ENCODE results near the gene CAST. TPM values are rescaled to one million over a fixed set of nuclear protein-coding genes. Genes with fewer than 3 reads are reported as not detected.

CAST gene
- total and polyA plus RNA-seq, 7 experiments from 2014 or later: 31.1 to 298 (median 114) TPM

DNA sequence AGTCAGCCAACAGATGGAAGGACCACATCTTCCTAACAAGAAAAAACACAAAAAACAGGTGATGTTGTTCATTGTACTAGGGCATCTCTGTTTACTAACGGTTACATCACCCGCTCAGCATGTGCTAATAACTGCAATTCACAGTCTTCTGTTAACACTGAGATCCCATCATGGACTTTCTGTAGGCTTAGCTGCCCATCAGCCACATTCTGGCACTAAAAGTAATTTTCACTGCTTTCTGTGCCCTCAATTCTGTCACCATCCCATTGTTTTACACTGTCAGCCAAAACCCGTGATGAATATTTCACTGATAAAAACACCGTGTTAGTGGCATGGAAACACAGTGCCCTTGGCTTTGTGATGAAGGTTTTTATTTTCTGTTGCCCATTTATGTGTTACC lies 64.6 kb downstream of the CAST start:
- no peak overlapping the region for H3K4me3 ChIP-seq (ENCODE audit: low read length)
- intact Hi-C loops (cut with micrococcal nuclease): no loop called here
- ATAC-seq: no peak
- H3K9me3 ChIP-seq (ENCODE audit: control insufficient read depth in 2 of 3, low read length in 3 of 3): no peaks in the 10 kb centered on the region
- Mint-ChIP-seq H3K4me3 (no peak overlapping the region), H3K27ac (peak overlapping the region in 2 of 9 donors; percentile 13 to 67), H3K36me3 (peaks cover 0 to 36% (median 22%) of the 10 kb centered on the region in 5 donors), H3K4me1 (peaks cover 0 to 42% (median 6%) of the 10 kb centered on the region in 7 donors), H3K9me3 (no peaks in the 10 kb centered on the region), H3K27me3 (no peaks in the 10 kb centered on the region)
- H3K36me3 ChIP-seq (ENCODE audit: control insufficient read depth in 2 of 3, insufficient read depth in 3 of 3, low read length in 3 of 3): peaks cover 0 to 20% (median 9%) of the 10 kb centered on the region in 3 experiments
- no peak overlapping the region for H3K27ac ChIP-seq (ENCODE audit: low read depth, low read length)
- no peaks in the 10 kb centered on the region for H3K27me3 ChIP-seq (ENCODE audit: control insufficient read depth in 2 of 2, insufficient read depth in 2 of 2, low read length in 2 of 2)
- no peak for DNase-seq
- CTCF ChIA-PET: no interaction called here
- POLR2A ChIA-PET: no interaction called here
- H3K4me1 ChIP-seq (ENCODE audit: control insufficient read depth in 2 of 2, insufficient read depth in 2 of 2, low read length in 2 of 2): no peaks in the 10 kb centered on the region

DNA sequence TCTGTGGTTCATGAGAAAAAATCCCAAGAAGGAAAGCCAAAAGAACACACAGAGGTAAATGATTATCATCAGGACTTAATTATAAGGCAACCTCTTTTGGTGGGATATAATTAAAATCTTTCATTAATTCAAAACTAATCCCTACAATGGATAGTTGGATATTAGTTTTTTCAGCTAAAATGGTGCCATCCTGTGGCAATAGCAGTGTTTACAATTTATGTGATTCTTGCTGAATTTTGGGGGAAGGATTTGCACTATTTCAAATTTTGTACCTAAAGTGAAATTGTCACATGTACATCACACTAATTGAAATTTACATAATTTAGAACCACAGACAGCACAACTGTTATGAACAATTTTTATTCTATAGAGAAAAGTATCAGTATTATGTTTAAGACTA lies 67.0 kb downstream of the CAST start:
- no peak overlapping the region for H3K27ac ChIP-seq (ENCODE audit: low read depth, low read length)
- no peaks in the 10 kb centered on the region for H3K9me3 Mint-ChIP-seq
- no peaks in the 10 kb centered on the region for H3K9me3 ChIP-seq (ENCODE audit: control insufficient read depth in 2 of 3, low read length in 3 of 3)
- peak overlapping the region in 2 of 9 donors; percentile 18 to 30 for H3K27ac Mint-ChIP-seq
- peak overlapping the region in 1 of 10 donors; percentile 15 for H3K4me3 Mint-ChIP-seq
- CTCF ChIA-PET: interaction anchor here (0.6 to 1.8 kb wide), 4 partner anchors 15 to 386 kb away, joined by 3 to 14 read pairs (median 4); no protein-coding TSS in a partner anchor
- H3K27me3 Mint-ChIP-seq: no peaks in the 10 kb centered on the region
- DNase-seq (no peak), ATAC-seq (no peak)
- POLR2A ChIA-PET: no interaction called here
- H3K36me3 Mint-ChIP-seq: peaks cover 0 to 36% (median 22%) of the 10 kb centered on the region in 5 donors
- H3K4me1 ChIP-seq (ENCODE audit: control insufficient read depth in 2 of 2, insufficient read depth in 2 of 2, low read length in 2 of 2): no peaks in the 10 kb centered on the region
- intact Hi-C loops (cut with micrococcal nuclease): loop anchor here (1.0 to 2.0 kb wide), 2 partner anchors 14 to 115 kb away; no protein-coding TSS in a partner anchor
- H3K4me1 Mint-ChIP-seq: peaks cover 5 to 39% (median 9%) of the 10 kb centered on the region in 7 donors
- no peak overlapping the region for H3K4me3 ChIP-seq (ENCODE audit: low read length)
- H3K27me3 ChIP-seq (ENCODE audit: control insufficient read depth in 2 of 2, insufficient read depth in 2 of 2, low read length in 2 of 2): no peaks in the 10 kb centered on the region
- peaks cover 0 to 19% (median 9%) of the 10 kb centered on the region in 3 experiments for H3K36me3 ChIP-seq (ENCODE audit: control insufficient read depth in 2 of 3, insufficient read depth in 3 of 3, low read length in 3 of 3)

DNA sequence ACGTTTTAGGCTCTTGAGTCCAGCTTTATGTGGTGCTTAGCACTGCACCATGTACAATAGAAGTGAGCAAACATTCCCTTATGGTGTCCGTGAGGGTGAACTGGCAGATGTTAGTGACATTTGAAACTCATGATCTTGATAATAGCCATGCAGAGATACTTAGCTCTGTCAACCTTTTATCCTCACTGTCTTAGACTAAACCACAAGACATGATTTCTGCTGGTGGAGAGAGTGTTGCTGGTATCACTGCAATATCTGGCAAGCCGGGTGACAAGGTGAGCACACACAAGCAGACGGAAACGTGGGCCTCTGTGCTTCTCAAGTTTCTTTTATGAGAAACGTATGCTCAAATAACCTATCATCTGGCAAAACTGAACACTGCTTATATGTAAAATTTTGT lies 68.4 kb downstream of the CAST start:
- Mint-ChIP-seq H3K27me3 (no peaks in the 10 kb centered on the region), H3K36me3 (peaks cover 0 to 38% (median 20%) of the 10 kb centered on the region in 5 donors), H3K27ac (peak overlapping the region in 2 of 9 donors; percentile 72 to 82), H3K9me3 (no peaks in the 10 kb centered on the region), H3K4me1 (peaks cover 9 to 38% (median 12%) of the 10 kb centered on the region in 7 donors), H3K4me3 (peak overlapping the region in 1 of 10 donors; percentile 15)
- Histone ChIP-seq H3K27me3 (ENCODE audit: control insufficient read depth in 2 of 2, insufficient read depth in 2 of 2, low read length in 2 of 2) (no peaks in the 10 kb centered on the region), H3K4me3 (ENCODE audit: low read length) (no peak overlapping the region), H3K9me3 (ENCODE audit: control insufficient read depth in 2 of 3, low read length in 3 of 3) (no peaks in the 10 kb centered on the region), H3K36me3 (ENCODE audit: control insufficient read depth in 2 of 3, insufficient read depth in 3 of 3, low read length in 3 of 3) (peaks cover 0 to 28% (median 9%) of the 10 kb centered on the region in 3 experiments), H3K4me1 (ENCODE audit: control insufficient read depth in 2 of 2, insufficient read depth in 2 of 2, low read length in 2 of 2) (no peaks in the 10 kb centered on the region), H3K27ac (ENCODE audit: low read depth, low read length) (no peak overlapping the region)
- POLR2A ChIA-PET: interaction anchor here (0.7 kb wide), 1 partner anchor 112 kb away, joined by 3 read pairs; no protein-coding TSS in a partner anchor
- CTCF ChIA-PET: interaction anchor here (1.8 kb wide), 1 partner anchor 116 kb away, joined by 14 read pairs; no protein-coding TSS in a partner anchor
- DNase-seq: no peak
- intact Hi-C loops (cut with micrococcal nuclease): no loop called here
- no peak for ATAC-seq

DNA sequence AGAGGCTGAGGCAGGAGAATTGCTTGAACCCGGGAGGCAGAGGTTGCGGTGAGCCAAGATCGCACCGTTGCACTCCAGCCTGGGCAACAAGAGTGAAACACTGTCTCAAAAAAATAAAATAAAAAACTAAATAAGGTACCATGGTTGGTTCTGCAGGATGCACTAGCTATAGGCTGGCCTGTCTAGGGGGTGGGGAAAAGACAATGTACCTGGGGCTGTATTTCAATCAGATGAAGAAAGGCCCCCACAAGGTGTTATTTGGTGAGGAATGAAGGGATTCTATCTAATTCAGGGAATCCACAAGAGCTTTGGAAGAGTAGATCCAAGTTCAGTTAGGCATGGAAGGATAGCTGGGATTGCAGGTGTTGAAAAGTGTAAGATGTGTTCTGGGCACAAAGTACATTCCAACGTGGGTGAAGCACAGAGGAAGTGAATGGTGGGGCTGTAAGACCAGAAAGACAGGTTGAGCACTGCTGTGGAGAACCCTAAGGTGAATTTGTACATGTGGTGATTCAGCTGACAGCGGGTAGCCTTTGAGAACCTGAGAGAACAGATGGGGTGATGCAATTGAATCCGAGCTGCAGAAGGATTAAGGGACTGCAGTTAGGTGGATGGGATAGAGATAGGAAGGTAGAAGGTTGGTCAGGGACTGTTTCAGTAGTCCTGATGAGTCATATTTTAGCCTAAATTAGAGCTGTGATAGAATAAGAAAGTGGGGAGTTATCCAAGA lies 71.8 kb downstream of the CAST start:
- ATAC-seq (no peak), DNase-seq (no peak)
- no peak overlapping the region for H3K4me3 ChIP-seq (ENCODE audit: low read length)
- peaks cover 0 to 37% (median 24%) of the 10 kb centered on the region in 5 donors for H3K36me3 Mint-ChIP-seq
- H3K27ac ChIP-seq (ENCODE audit: low read depth, low read length): no peak overlapping the region
- POLR2A ChIA-PET: interaction anchor here (0.8 kb wide), 1 partner anchor 30 kb away, joined by 3 read pairs; no protein-coding TSS in a partner anchor
- peak overlapping the region in 6 of 9 donors; percentile 32 to 90 (median 48) for H3K27ac Mint-ChIP-seq
- no peaks in the 10 kb centered on the region for H3K9me3 ChIP-seq (ENCODE audit: control insufficient read depth in 2 of 3, low read length in 3 of 3)
- H3K4me1 Mint-ChIP-seq: peaks cover 4 to 20% (median 11%) of the 10 kb centered on the region in 7 donors
- H3K4me3 Mint-ChIP-seq: no peak overlapping the region
- CTCF ChIA-PET: interaction anchor here (0.8 to 1.7 kb wide), 3 partner anchors 18 to 119 kb away, joined by 3 to 8 read pairs (median 5); no protein-coding TSS in a partner anchor
- H3K36me3 ChIP-seq (ENCODE audit: control insufficient read depth in 2 of 3, insufficient read depth in 3 of 3, low read length in 3 of 3): peaks cover 0 to 38% (median 16%) of the 10 kb centered on the region in 3 experiments
- intact Hi-C loops (cut with micrococcal nuclease): no loop called here
- no peaks in the 10 kb centered on the region for H3K4me1 ChIP-seq (ENCODE audit: control insufficient read depth in 2 of 2, insufficient read depth in 2 of 2, low read length in 2 of 2)
- no peaks in the 10 kb centered on the region for H3K27me3 Mint-ChIP-seq
- H3K27me3 ChIP-seq (ENCODE audit: control insufficient read depth in 2 of 2, insufficient read depth in 2 of 2, low read length in 2 of 2): no peaks in the 10 kb centered on the region
- H3K9me3 Mint-ChIP-seq: no peaks in the 10 kb centered on the region

DNA sequence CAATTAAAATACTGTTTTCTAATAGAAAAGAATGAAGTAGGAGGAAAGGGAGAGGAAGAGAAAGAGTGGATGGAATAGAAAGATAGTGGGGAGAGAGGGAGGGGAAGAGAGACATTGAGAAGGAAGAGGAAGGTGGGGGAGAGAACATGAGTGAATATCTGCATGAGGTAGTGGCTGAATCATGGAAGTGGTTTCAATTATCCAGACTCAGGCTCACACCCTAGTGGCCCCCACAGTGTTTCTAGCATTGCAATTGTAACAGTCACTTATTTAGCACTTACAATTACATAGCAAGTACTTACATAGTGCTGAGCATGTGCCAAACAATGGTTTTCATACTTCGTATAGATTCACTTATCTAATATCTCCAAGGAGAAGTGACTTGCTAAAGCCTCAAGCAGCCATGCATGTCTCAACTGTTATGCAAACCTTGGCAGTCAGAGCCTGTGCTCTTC lies 72.7 kb downstream of the CAST start:
- no peaks in the 10 kb centered on the region for H3K27me3 ChIP-seq (ENCODE audit: control insufficient read depth in 2 of 2, insufficient read depth in 2 of 2, low read length in 2 of 2)
- CTCF ChIA-PET: interaction anchor here (1.3 to 1.7 kb wide), 2 partner anchors 17 to 120 kb away, joined by 5 to 8 read pairs; no protein-coding TSS in a partner anchor
- POLR2A ChIA-PET: no interaction called here
- Mint-ChIP-seq H3K27ac (peak overlapping the region in 6 of 9 donors; percentile 20 to 90 (median 54)), H3K36me3 (peaks cover 0 to 28% (median 23%) of the 10 kb centered on the region in 5 donors), H3K9me3 (no peaks in the 10 kb centered on the region), H3K4me3 (no peak overlapping the region), H3K4me1 (peaks cover 4 to 19% (median 11%) of the 10 kb centered on the region in 7 donors), H3K27me3 (no peaks in the 10 kb centered on the region)
- DNase-seq (no peak), ATAC-seq (no peak)
- peaks cover 0 to 34% (median 16%) of the 10 kb centered on the region in 3 experiments for H3K36me3 ChIP-seq (ENCODE audit: control insufficient read depth in 2 of 3, insufficient read depth in 3 of 3, low read length in 3 of 3)
- intact Hi-C loops (cut with micrococcal nuclease): no loop called here
- no peak overlapping the region for H3K4me3 ChIP-seq (ENCODE audit: low read length)
- H3K9me3 ChIP-seq (ENCODE audit: control insufficient read depth in 2 of 3, low read length in 3 of 3): no peaks in the 10 kb centered on the region
- no peaks in the 10 kb centered on the region for H3K4me1 ChIP-seq (ENCODE audit: control insufficient read depth in 2 of 2, insufficient read depth in 2 of 2, low read length in 2 of 2)
- H3K27ac ChIP-seq (ENCODE audit: low read depth, low read length): no peak overlapping the region

DNA sequence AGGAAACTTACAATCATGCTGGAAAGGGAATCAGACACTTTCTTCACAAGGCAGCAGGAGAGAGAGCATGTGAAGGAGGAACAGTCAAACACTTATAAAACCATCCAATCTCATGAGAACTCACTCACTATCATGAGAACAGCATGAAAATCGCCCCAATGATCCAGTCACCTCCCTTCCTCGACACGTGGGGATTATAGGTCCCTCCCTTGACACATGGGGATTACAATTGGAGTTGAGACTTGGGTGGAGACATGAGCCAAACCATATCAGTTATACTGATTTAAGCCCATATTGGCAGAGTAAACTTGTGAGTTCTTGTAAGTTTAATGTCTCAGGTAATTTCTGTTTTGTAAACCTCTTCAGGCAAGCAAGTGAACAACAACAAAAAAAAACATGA lies 74.8 kb downstream of the CAST start:
- intact Hi-C loops (cut with micrococcal nuclease): no loop called here
- no peaks in the 10 kb centered on the region for H3K27me3 Mint-ChIP-seq
- H3K36me3 Mint-ChIP-seq: peaks cover 5 to 29% (median 22%) of the 10 kb centered on the region in 5 donors

More for the DNA sequence above, 74.8 kb downstream of the CAST start:
- no peak for ATAC-seq
- Mint-ChIP-seq H3K4me3 (no peak overlapping the region), H3K27ac (peak overlapping the region in 5 of 9 donors; percentile 25 to 69 (median 45)), H3K9me3 (no peaks in the 10 kb centered on the region), H3K4me1 (peaks cover 0 to 19% (median 11%) of the 10 kb centered on the region in 7 donors)
- Histone ChIP-seq H3K27me3 (ENCODE audit: control insufficient read depth in 2 of 2, insufficient read depth in 2 of 2, low read length in 2 of 2) (no peaks in the 10 kb centered on the region), H3K36me3 (ENCODE audit: control insufficient read depth in 2 of 3, insufficient read depth in 3 of 3, low read length in 3 of 3) (peaks cover 6 to 42% (median 13%) of the 10 kb centered on the region in 3 experiments), H3K4me1 (ENCODE audit: control insufficient read depth in 2 of 2, insufficient read depth in 2 of 2, low read length in 2 of 2) (no peaks in the 10 kb centered on the region), H3K9me3 (ENCODE audit: control insufficient read depth in 2 of 3, low read length in 3 of 3) (no peaks in the 10 kb centered on the region), H3K4me3 (ENCODE audit: low read length) (no peak overlapping the region), H3K27ac (ENCODE audit: low read depth, low read length) (no peak overlapping the region)
- ChIA-PET CTCF (no interaction called here), POLR2A (no interaction called here)
- DNase-seq: no peak
